Right lobe of liver (tissue), 6 donors: ENCODE measurements around the gene PDZD2. TPM values are rescaled to one million over a fixed set of nuclear protein-coding genes. Genes with fewer than 3 reads are reported as not detected.

Source experiments
- ATAC-seq, 4 donors: fragments of 200-7000 bp; cut with Tn5 transposase; one replicate each; pipeline ENCODE4 v1.9.1; 2020; ENCODE audit warnings: mild to moderate bottlenecking in 4 of 4, moderate library complexity in 4 of 4
- DNase-seq, 3 donors: peaks; one replicate each; pipeline ENCODE4 v3.0.0-alpha.2; 2020
- H3K27ac ChIP-seq, 3 donors: fragments of 200-600 bp; one replicate each; pipeline ENCODE4 v1.8.0; 2022
- H3K27me3 ChIP-seq, 2 donors: fragments of 200-600 bp; one replicate each; pipeline ENCODE4 v1.8.0; 2022
- H3K36me3 ChIP-seq, 4 donors: fragments of 200-600 bp; sonication (generic) in 1 of 4; one replicate each; pipeline versions ENCODE4 v1.5.1 to v1.8.0; 2017 to 2022; ENCODE audit warnings: control low read depth in 1 of 4
- H3K4me1 ChIP-seq, 4 donors: fragments of 200-600 bp; sonication (generic) in 1 of 4; one replicate each; pipeline versions ENCODE4 v1.5.1 to v1.8.0; 2017 to 2022; ENCODE audit warnings: control low read depth in 1 of 4
- H3K4me3 ChIP-seq, 3 donors: fragments of 200-600 bp; one replicate each; pipeline ENCODE4 v1.8.0; 2022
- H3K9me3 ChIP-seq, 4 donors: fragments of 200-600 bp; sonication (generic) in 1 of 4; one replicate each; pipeline versions ENCODE4 v1.5.1 to v1.8.0; 2017 to 2022; ENCODE audit warnings: control low read depth in 1 of 4
- POLR2A ChIP-seq: fragments of 450-650 bp; IDR thresholded peaks from one replicate; pipeline ENCODE4 v1.6.1; 2017; ENCODE audit warnings: antibody characterized with exemption, mild to moderate bottlenecking
- WGBS: methylation state at CpG from one replicate; pipeline ENCODE4 v1.1.6; 2018; ENCODE audit warnings: low coverage, low lambda C conversion rate; ENCODE audit not compliant: insufficient coverage; ENCODE audit errors: missing lambda C conversion rate; 5-methylcytosine and 5-hydroxymethylcytosine counted together
- intact Hi-C, 2 donors: fragments of 100-400 bp; cut with DNase I; formaldehyde crosslinking; loops; one replicate each; pipeline versions ENCODE4 v1.11.2 to v1.14.1; 2022
- total RNA-seq, 6 experiments: library from RNA; depleted of rRNA in 2 of 6; stranded (reverse); fragments of >200 nt in 2 of 6; fragmentation: NEBNext Ultra II Directional in 3 of 6; extraction: Animal tissue kit (Norgen Biotek cat#: 25700) in 3 of 6; gene quantifications; one replicate each; pipeline versions ENCODE4 v1.1.0 to v1.2.4, GENCODE V29; 2016 to 2023
- TF ChIP-seq, protein P1 (sequence below), 4 donors: fragments of 200-600 bp in 3 of 4; fragments of 450-650 bp in 1 of 4; IDR thresholded peaks; one replicate each; pipeline versions ENCODE4 v1.5.1 to v1.8.0; 2016 to 2022; ENCODE audit warnings: antibody characterized with exemption in 4 of 4, mild to moderate bottlenecking in 2 of 4
- donor health status: DM: no; HTN: yes; CAD: no.
- donor health status: DM: no; HTN: no; CAD: no.
- donor health status: DM: no; HTN: no; CAD: no.
- donor health status: DM: no; HTN: yes; CAD: no.
- donor health status: DM: no; HTN: yes; CAD: no.

The PDZD2 gene
- total RNA-seq, 6 experiments from 2014 or later = 0.43 to 1.9 (median 0.88) TPM

DNA sequence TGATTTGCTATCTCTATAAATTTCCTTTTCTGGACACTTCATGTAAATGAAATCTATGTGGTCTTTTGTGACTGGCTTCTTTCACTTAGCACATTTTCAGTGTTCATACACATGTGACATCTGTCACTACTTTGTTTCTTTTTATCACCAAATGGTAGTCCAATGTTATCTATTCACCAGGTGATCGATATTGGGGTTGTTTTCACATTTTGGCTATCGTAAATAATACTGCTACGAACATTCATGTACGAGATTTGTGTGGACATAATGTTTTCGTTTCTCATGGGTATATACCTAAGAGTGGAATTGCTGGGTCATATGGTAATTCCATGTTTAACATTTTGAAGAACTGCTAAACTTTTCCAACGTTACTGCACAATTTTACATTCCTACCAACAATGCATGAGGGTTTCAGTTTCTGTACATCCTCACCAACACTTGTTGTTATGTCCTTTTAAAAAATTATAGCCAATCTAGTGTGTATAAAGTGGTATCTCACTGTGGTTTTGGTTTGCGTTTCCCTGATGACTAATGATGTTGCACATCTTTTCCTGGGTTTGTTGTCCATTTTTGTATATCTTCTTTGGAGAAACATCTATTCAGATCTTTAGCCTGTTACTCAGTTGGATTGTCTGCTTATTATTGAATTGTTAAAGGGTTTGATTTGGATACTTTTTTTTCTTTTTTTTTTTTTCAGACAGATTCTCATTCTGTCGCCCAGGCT lies 263.0 kb downstream of the PDZD2 start:
- 70% methylated on average over 8 of the region's 8 CpGs for WGBS
- Histone ChIP-seq H3K4me3 (no peak overlapping the region), H3K4me1 (no peaks in the 10 kb centered on the region), H3K9me3 (no peaks in the 10 kb centered on the region), H3K27ac (no peak overlapping the region), H3K36me3 (no peaks in the 10 kb centered on the region), H3K27me3 (no peaks in the 10 kb centered on the region)
- DNase-seq = no peak
- intact Hi-C loops = no loop called here
- TF ChIP-seq, protein P1, sequence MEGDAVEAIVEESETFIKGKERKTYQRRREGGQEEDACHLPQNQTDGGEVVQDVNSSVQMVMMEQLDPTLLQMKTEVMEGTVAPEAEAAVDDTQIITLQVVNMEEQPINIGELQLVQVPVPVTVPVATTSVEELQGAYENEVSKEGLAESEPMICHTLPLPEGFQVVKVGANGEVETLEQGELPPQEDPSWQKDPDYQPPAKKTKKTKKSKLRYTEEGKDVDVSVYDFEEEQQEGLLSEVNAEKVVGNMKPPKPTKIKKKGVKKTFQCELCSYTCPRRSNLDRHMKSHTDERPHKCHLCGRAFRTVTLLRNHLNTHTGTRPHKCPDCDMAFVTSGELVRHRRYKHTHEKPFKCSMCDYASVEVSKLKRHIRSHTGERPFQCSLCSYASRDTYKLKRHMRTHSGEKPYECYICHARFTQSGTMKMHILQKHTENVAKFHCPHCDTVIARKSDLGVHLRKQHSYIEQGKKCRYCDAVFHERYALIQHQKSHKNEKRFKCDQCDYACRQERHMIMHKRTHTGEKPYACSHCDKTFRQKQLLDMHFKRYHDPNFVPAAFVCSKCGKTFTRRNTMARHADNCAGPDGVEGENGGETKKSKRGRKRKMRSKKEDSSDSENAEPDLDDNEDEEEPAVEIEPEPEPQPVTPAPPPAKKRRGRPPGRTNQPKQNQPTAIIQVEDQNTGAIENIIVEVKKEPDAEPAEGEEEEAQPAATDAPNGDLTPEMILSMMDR (IDR thresholded peaks at IDR 0.05) = no peak
- no peak for TF ChIP-seq POLR2A
- ATAC-seq = no peak

DNA sequence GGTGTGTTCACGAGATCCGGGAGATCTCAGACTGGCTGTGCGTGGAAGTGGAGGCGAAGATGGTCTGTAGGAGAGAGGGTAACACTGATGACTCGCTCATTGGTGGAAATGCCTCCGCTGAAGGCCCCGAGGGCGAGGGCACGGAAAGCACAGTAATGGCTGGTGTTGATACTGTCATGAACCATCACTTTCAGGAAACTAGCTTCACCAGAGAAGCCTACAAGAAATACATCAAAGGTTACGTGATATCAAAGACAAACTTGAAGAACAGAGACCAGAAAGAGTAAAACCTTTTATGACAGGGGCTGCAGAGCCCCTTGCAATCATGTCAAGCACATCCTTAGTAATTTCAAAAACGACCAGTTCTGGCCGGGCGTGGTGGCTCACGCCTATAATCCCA lies 269.5 kb downstream of the PDZD2 start:
- Histone ChIP-seq H3K4me3 (no peak overlapping the region), H3K27me3 (no peaks in the 10 kb centered on the region), H3K27ac (no peak overlapping the region), H3K36me3 (no peaks in the 10 kb centered on the region), H3K4me1 (no peaks in the 10 kb centered on the region), H3K9me3 (no peaks in the 10 kb centered on the region)
- no peak for DNase-seq
- TF ChIP-seq, protein P1 (IDR thresholded peaks at IDR 0.05) = no peak
- TF ChIP-seq POLR2A = no peak
- intact Hi-C loops = no loop called here
- WGBS = 83% methylated on average over 7 of the region's 14 CpGs
- no peak for ATAC-seq

DNA sequence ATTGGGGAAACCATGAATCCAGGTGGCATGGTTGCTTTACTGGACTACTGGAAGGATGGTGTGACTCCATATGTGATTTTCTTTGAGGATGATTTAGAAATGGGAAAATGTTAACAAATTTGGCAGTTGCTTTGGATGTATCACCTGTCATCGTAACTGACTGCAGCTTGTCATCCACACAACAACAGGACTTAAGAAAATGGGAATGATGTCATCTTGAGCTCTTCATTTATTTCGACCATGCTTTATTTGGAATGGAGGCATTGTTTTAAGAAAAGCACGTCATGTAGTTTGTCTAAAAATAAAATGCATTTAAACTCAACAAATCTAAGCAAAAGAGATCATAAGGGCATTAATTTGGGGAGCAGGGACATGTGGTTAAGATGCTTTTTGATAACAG lies 270.1 kb downstream of the PDZD2 start:
- Histone ChIP-seq H3K9me3 (no peaks in the 10 kb centered on the region), H3K4me1 (no peaks in the 10 kb centered on the region), H3K4me3 (no peak overlapping the region), H3K36me3 (no peaks in the 10 kb centered on the region), H3K27me3 (no peaks in the 10 kb centered on the region), H3K27ac (no peak overlapping the region)
- ATAC-seq (no peak), DNase-seq (no peak)
- 59% methylated on average over 3 of the region's 3 CpGs for whole genome bisulfite sequencing
- intact Hi-C loops = no loop called here
- TF ChIP-seq POLR2A = no peak
- TF ChIP-seq, protein P1 (IDR thresholded peaks at IDR 0.05) = no peak

DNA sequence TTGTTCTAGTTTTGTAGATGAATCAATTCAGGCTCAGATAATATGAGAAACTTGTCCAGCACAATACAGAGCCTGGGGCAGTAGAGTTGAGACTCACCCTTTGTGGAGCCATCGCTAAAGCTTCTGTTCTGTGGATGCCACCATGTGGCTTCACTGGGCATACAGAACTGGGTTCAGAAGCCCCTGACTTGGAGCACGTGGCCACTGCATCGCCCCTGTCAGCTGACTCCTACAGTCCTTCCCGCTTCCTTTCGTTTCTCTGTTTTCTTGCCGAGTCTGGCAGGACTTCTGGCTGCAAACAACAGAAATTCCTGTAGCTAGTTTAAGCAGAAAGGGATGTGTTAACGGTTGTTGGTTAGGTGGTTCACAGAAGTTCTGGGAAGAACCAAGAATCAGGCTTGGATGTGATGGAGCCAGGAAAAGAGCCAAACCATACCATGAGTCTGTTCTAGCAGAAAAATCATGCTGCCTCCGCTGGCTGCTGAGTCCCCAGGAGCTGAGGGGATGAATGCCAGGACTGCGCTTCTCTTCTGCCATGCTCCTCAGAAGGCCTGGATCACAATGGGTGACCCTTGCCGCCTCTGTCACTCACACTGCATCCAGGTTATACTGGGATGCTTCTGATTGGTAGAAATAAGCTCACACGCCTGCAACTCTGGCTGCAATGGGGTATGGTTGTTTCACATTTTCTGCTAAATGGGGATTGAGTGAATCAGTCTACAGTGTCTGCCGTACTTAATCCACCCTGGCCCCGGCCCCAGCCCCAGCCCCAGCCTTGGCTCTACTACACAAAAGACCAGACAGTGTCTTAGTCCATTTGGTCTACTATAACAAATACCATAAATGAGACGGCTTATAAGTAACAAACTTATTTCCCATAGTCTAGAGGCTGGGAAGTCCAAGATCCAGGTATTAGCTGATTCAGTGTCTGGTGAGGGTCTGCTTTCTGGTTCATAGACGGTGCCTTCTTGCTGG lies 272.6 kb downstream of the PDZD2 start:
- Histone ChIP-seq H3K36me3 (no peaks in the 10 kb centered on the region), H3K4me1 (no peaks in the 10 kb centered on the region), H3K4me3 (no peak overlapping the region), H3K27me3 (no peaks in the 10 kb centered on the region), H3K27ac (no peak overlapping the region), H3K9me3 (no peaks in the 10 kb centered on the region)
- DNase-seq (no peak), ATAC-seq (no peak)
- TF ChIP-seq, protein P1 (IDR thresholded peaks at IDR 0.05) = no peak
- TF ChIP-seq POLR2A = no peak
- 54% methylated on average over 9 of the region's 15 CpGs for WGBS
- intact Hi-C loops = no loop called here
